Lung (tissue), 12 donors: ENCODE data around the gene GALNT16. TPM values are rescaled to one million over a fixed set of nuclear protein-coding genes. Genes with fewer than 3 reads are reported as not detected.
A peak's percentile ranks its signal among the peaks of the same experiment; 100 is the strongest.
"Not testable (repeated sequence)": the region's sequence is repeated elsewhere in the genome, so short reads cannot be mapped to it uniquely, and the experiment has no call there.

Experiments
- ATAC-seq: fragments of 200-7000 bp; cut with Tn5 transposase; one replicate; pipeline ENCODE4 v1.9.1; 2020; ENCODE audit warnings: moderate number of reproducible peaks; ENCODE audit not compliant: insufficient read depth, low FRiP score
- DNase-seq, 3 donors: peaks; one replicate each; pipeline ENCODE4 v3.0.0-alpha.2; 2013 to 2017
- H3K27ac ChIP-seq, 2 donors: one replicate each; pipeline ENCODE4 v1.5.1; 2013; ENCODE audit warnings: mild to moderate bottlenecking in 2 of 2, moderate library complexity in 2 of 2, control low read depth in 1 of 2, inconsistent platforms in 1 of 2, low read depth in 1 of 2, low read length in 1 of 2
- H3K27me3 ChIP-seq, 3 donors: one replicate each; pipeline ENCODE4 v1.5.1; 2013; ENCODE audit warnings: low read length in 2 of 3; ENCODE audit not compliant: control insufficient read depth in 3 of 3, insufficient read depth in 3 of 3
- H3K36me3 ChIP-seq, 4 donors: one replicate each; pipeline ENCODE4 v1.5.1; 2013; ENCODE audit warnings: low read length in 4 of 4, mild to moderate bottlenecking in 1 of 4, moderate library complexity in 1 of 4; ENCODE audit not compliant: control insufficient read depth in 4 of 4, insufficient read depth in 4 of 4
- H3K4me1 ChIP-seq, 5 donors: one replicate each; pipeline ENCODE4 v1.5.1; 2013; ENCODE audit warnings: low read length in 5 of 5, mild to moderate bottlenecking in 2 of 5, moderate library complexity in 1 of 5; ENCODE audit not compliant: control insufficient read depth in 5 of 5, insufficient read depth in 5 of 5
- H3K4me3 ChIP-seq: one replicate; pipeline ENCODE4 v1.5.1; 2013; ENCODE audit warnings: mild to moderate bottlenecking, control low read depth, moderate library complexity
- H3K9ac ChIP-seq, 2 donors: one replicate each; pipeline ENCODE4 v1.5.1; 2013; ENCODE audit warnings: low read length in 2 of 2, control low read depth in 1 of 2; ENCODE audit not compliant: insufficient read depth in 1 of 2
- H3K9me3 ChIP-seq, 4 donors: one replicate each; pipeline ENCODE4 v1.5.1; 2013; ENCODE audit warnings: low read length in 3 of 4, mild to moderate bottlenecking in 1 of 4, moderate library complexity in 1 of 4; ENCODE audit not compliant: control insufficient read depth in 4 of 4, insufficient read depth in 3 of 4
- CTCF ChIP-seq: IDR thresholded peaks from 2 replicates; pipeline ENCODE4 v1.5.1; 2012; ENCODE audit warnings: mild to moderate bottlenecking; ENCODE audit errors: control extremely low read depth, extremely low read depth
- WGBS, 2 donors: extraction: QIAGEN DNeasy Blood & Tissue Kit; methylation state at CpG; one replicate each; pipeline ENCODE4 v1.1.7; 2013; 5-methylcytosine and 5-hydroxymethylcytosine counted together
- polyA plus RNA-seq, 2 donors: library from polyadenylated mRNA; stranded (reverse); fragments of 200-250 nt; gene quantifications; one replicate each; pipeline ENCODE4 v1.2.1, GENCODE V29; 2013
- total RNA-seq, 2 donors: library from RNA; depleted of rRNA in 1 of 2; stranded (reverse); fragments of >200 nt in 1 of 2; gene quantifications; one replicate each; pipeline ENCODE4 v1.2.1, GENCODE V29; 2014 to 2021
- donor health status: control.
- donor health status: control.
- donor health status: Bipolar disorder and iron deficiency.
- donor health status: healthy.
- donor health status: DM: yes; HTN: yes; CAD: no.

The GALNT16 gene
- total and polyA plus RNA-seq, 4 donors = 0.27 to 4.1 (median 1.4) TPM

GRCh38 chr14:69270795-69271708, 11.1 kb downstream of the GALNT16 start:
- no peaks in the 10 kb centered on the region for H3K36me3 ChIP-seq
- ATAC-seq (no peak), DNase-seq (no peak)
- TF ChIP-seq CTCF = no peak
- peak overlapping the region in 1 of 2 donors; percentile 1 for H3K27ac ChIP-seq
- H3K4me1 ChIP-seq = peaks cover 0 to 24% (median 0%) of the 10 kb centered on the region in 5 donors
- H3K4me3 ChIP-seq = no peak overlapping the region
- no peak overlapping the region for H3K9ac ChIP-seq
- WGBS, 2 donors = 89% methylated on average over 21 of the region's 21 CpGs
- H3K27me3 ChIP-seq = no peaks in the 10 kb centered on the region
- H3K9me3 ChIP-seq = no peaks in the 10 kb centered on the region

GRCh38 chr14:69274321-69274720, 14.4 kb downstream of the GALNT16 start:
- TF ChIP-seq CTCF = no peak
- no peaks in the 10 kb centered on the region for H3K27me3 ChIP-seq
- DNase-seq (no peak), ATAC-seq (no peak)
- H3K4me1 ChIP-seq = peaks cover 0 to 12% (median 0%) of the 10 kb centered on the region in 5 donors
- WGBS, 2 donors = 52 to 64% methylated on average over 2 of the region's 2 CpGs
- no peak overlapping the region for H3K9ac ChIP-seq
- no peaks in the 10 kb centered on the region for H3K36me3 ChIP-seq
- H3K4me3 ChIP-seq = no peak overlapping the region
- no peaks in the 10 kb centered on the region for H3K9me3 ChIP-seq
- H3K27ac ChIP-seq = peak overlapping the region in 1 of 2 donors; percentile 34

GRCh38 chr14:69275331-69275730, 15.4 kb downstream of the GALNT16 start:
- Histone ChIP-seq H3K27me3 (no peaks in the 10 kb centered on the region), H3K9me3 (no peaks in the 10 kb centered on the region), H3K27ac (no peak overlapping the region), H3K36me3 (no peaks in the 10 kb centered on the region), H3K4me1 (peaks cover 0 to 12% (median 0%) of the 10 kb centered on the region in 5 donors), H3K4me3 (no peak overlapping the region), H3K9ac (no peak overlapping the region)
- no peak for TF ChIP-seq CTCF
- 98 to 100% methylated on average over 2 of the region's 2 CpGs for WGBS, 2 donors
- no peak for ATAC-seq
- DNase-seq = no peak

- not testable (repeated sequence) for H3K36me3 ChIP-seq, H3K4me3 ChIP-seq, H3K27ac ChIP-seq, ATAC-seq, H3K9me3 ChIP-seq, H3K9ac ChIP-seq, DNase-seq, H3K27me3 ChIP-seq
- H3K4me1 ChIP-seq = peaks cover 0 to 12% (median 0%) of the 10 kb centered on the region in 5 donors
- WGBS, 2 donors = 83 to 97% methylated on average over 2 to 3 of the region's 3 CpGs
Observed at GRCh38 chr14:69277356-69277755, 17.4 kb downstream of the GALNT16 start.
